B cell (primary cell): ENCODE measurements around the gene PLBD2. TPM values are rescaled to one million over a fixed set of nuclear protein-coding genes. Genes with fewer than 3 reads are reported as not detected.

Source experiments
- ATAC-seq: fragments of 200-7000 bp; cut with Tn5 transposase; one replicate; pipeline ENCODE4 v1.10.0; 2021; ENCODE audit warnings: low read depth, mild to moderate bottlenecking, moderate number of reproducible peaks, moderate library complexity
- CTCF ChIA-PET: fragments of 350-600 bp; sonication (Branson Sonifier 250); formaldehyde crosslinking; loops from one replicate; lab custom pipeline; 2021; ENCODE audit warnings: antibody characterized with exemption, inconsistent platforms; lab: Charles Lee
- POLR2A ChIA-PET: fragments of 350-600 bp; sonication (Branson Sonifier 250); formaldehyde crosslinking; loops from one replicate; lab custom pipeline; 2021; ENCODE audit warnings: antibody characterized with exemption; lab: Charles Lee
- DNase-seq: peaks from one replicate; pipeline ENCODE4 v3.0.0; 2013
- H2AFZ ChIP-seq: 2 replicates; pipeline ENCODE4 v1.6.1; 2012; ENCODE audit warnings: mild to moderate bottlenecking, low read depth, low read length; ENCODE audit not compliant: insufficient read depth, poor library complexity, severe bottlenecking
- H3K27ac ChIP-seq, 2 donors: 1 replicate in 1 of 2; 2 replicates in 1 of 2; pipeline ENCODE4 v1.5.1; 2012 to 2013; ENCODE audit warnings: low read length in 2 of 2, mild to moderate bottlenecking in 2 of 2, moderate library complexity in 1 of 2
- H3K27me3 ChIP-seq, 4 experiments: fragments of 200-600 bp in 1 of 4; sonication (generic) in 1 of 4; replicated peaks in 1 of 4; 1 replicate in 2 of 4; 2 replicates in 2 of 4; pipeline versions ENCODE4 v1.6.1 to v1.7.0; 2013 to 2016; ENCODE audit warnings: low read length in 3 of 4, mild to moderate bottlenecking in 2 of 4, mixed read lengths in 1 of 4, moderate library complexity in 1 of 4; ENCODE audit not compliant: insufficient read depth in 4 of 4, control insufficient read depth in 3 of 4; ENCODE audit errors: control extremely low read depth in 1 of 4
- H3K36me3 ChIP-seq, 2 experiments: replicated peaks in 1 of 2; 1 replicate in 1 of 2; 2 replicates in 1 of 2; pipeline versions ENCODE4 v1.6.1 to v1.7.1; 2013; ENCODE audit warnings: low read length in 1 of 2; ENCODE audit not compliant: insufficient read depth in 2 of 2, control insufficient read depth in 1 of 2; ENCODE audit errors: control extremely low read depth in 1 of 2, extremely low read depth in 1 of 2
- H3K4me1 ChIP-seq, 2 donors: fragments of 200-600 bp in 1 of 2; sonication (generic) in 1 of 2; 1 replicate in 1 of 2; 2 replicates in 1 of 2; pipeline versions ENCODE4 v1.5.1 to v1.6.1; 2013 to 2017; ENCODE audit warnings: low read length in 2 of 2; ENCODE audit not compliant: control insufficient read depth in 2 of 2, insufficient read depth in 2 of 2
- H3K4me2 ChIP-seq: replicated peaks from 2 replicates; pipeline ENCODE3; 2012; ENCODE audit warnings: mild to moderate bottlenecking, low read depth, low read length; ENCODE audit not compliant: poor library complexity, severe bottlenecking
- H3K4me3 ChIP-seq, 5 experiments: fragments of 200-600 bp in 1 of 5; sonication (generic) in 1 of 5; 1 replicate in 3 of 5; 2 replicates in 2 of 5; pipeline versions ENCODE4 v1.5.1 to v1.7.0; 2011 to 2016; ENCODE audit warnings: low read length in 4 of 5, mild to moderate bottlenecking in 4 of 5, low read depth in 2 of 5, control low read depth in 1 of 5, moderate library complexity in 1 of 5; ENCODE audit not compliant: insufficient read depth in 1 of 5; ENCODE audit errors: control extremely low read depth in 1 of 5, extremely low read depth in 1 of 5
- H3K79me2 ChIP-seq: fragments of 200-600 bp; sonication (generic); one replicate; pipeline ENCODE4 v1.6.0; 2016; ENCODE audit warnings: low read length; ENCODE audit not compliant: control insufficient read depth, insufficient read depth
- H3K9ac ChIP-seq: fragments of 200-600 bp; sonication (generic); 2 replicates; pipeline ENCODE4 v1.6.1; 2017; ENCODE audit warnings: mild to moderate bottlenecking, low read length, moderate library complexity
- H3K9me3 ChIP-seq, 3 donors: one replicate each; pipeline versions ENCODE4 v1.6.1 to v1.7.1; 2013; ENCODE audit warnings: low read length in 2 of 3; ENCODE audit not compliant: control insufficient read depth in 2 of 3, insufficient read depth in 1 of 3; ENCODE audit errors: control extremely low read depth in 1 of 3
- H4K20me1 ChIP-seq: 2 replicates; pipeline ENCODE4 v1.6.0; 2012; ENCODE audit warnings: mild to moderate bottlenecking, low read length; ENCODE audit not compliant: insufficient read depth, control insufficient read depth, poor library complexity, severe bottlenecking
- H3K27ac Mint-ChIP-seq: one replicate; pipeline ENCODE4 v1.8.0; 2021; ENCODE audit warnings: mixed read lengths
- H3K27me3 Mint-ChIP-seq: one replicate; pipeline ENCODE4 v1.8.0; 2021; ENCODE audit warnings: mixed read lengths
- H3K4me1 Mint-ChIP-seq: one replicate; pipeline ENCODE4 v1.8.0; 2021; ENCODE audit warnings: mixed read lengths
- H3K4me3 Mint-ChIP-seq: one replicate; pipeline ENCODE4 v1.8.0; 2021; ENCODE audit warnings: mixed read lengths
- H3K9me3 Mint-ChIP-seq: one replicate; pipeline ENCODE4 v1.8.0; 2022; ENCODE audit warnings: mixed read lengths; ENCODE audit not compliant: insufficient read depth
- EZH2 ChIP-seq: IDR thresholded peaks from 2 replicates; pipeline ENCODE4 v1.6.1; 2012; ENCODE audit warnings: borderline replicate concordance, low read depth, mild to moderate bottlenecking, moderate library complexity, low read length; ENCODE audit not compliant: insufficient read depth, poor library complexity, severe bottlenecking
- WGBS: methylation state at CpG from one replicate; pipeline ENCODE4 v1.1.5; 2013; ENCODE audit warnings: missing lambda C conversion rate; ENCODE audit not compliant: insufficient coverage; 5-methylcytosine and 5-hydroxymethylcytosine counted together
- intact Hi-C: fragments of 100-400 bp; cut with micrococcal nuclease; formaldehyde crosslinking; loops from one replicate; pipeline ENCODE4 v1.10.0; 2022
- polyA plus RNA-seq: library from polyadenylated mRNA; depleted of rRNA; stranded (reverse); fragments of >200 nt; gene quantifications from 2 replicates; pipeline ENCODE4 v1.2.3, GENCODE V29; 2012
- total RNA-seq, 2 donors: library from RNA; stranded (reverse); fragments of 120-200 nt in 1 of 2; gene quantifications; 1 replicate in 1 of 2; 2 replicates in 1 of 2; pipeline versions ENCODE4 v1.2.3 to v1.2.4, GENCODE V29; 2013 to 2022
- TF ChIP-seq, protein P1 (sequence below): fragments of 200-600 bp; IDR thresholded peaks from one replicate; pipeline ENCODE4 v1.8.0; 2022; ENCODE audit warnings: antibody characterized with exemption, mild to moderate bottlenecking

The PLBD2 gene
- total and polyA plus RNA-seq, 2 donors (not counting 1 experiment from before 2014, with no cell fraction given) = 2.9 to 11.6 TPM

DNA sequence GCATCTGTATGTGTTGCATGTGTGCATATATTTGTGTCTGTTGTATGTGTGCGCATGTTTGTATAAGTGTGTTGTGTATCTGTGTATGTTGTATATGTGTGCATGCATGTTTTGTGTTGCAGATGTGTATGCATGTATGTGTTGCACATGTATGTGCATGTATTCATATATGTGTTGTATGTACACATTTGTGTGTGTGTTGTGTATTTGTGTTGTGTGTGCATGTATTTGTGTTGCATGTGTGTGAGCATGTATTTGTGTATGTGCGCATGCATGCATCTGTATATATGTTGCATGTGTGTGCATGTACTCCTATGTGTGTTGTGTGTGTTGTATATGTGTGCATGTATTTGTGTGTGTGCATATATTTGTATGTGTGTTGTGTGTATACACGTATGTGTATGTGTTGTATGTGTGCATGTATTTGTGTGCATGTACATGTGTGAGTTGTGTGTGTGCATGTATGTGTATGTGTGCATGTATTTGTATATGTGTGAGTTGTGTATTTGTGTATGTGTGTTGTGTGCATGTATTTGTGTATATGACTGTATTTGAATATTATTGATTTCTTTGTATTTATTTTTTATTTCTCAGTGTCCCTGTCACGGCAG, 40.2 kb upstream of the PLBD2 start:
- no peaks in the 10 kb centered on the region for H3K27me3 Mint-ChIP-seq
- intact Hi-C loops = loop anchor here (10.0 kb wide), 1 partner anchor 417 kb away; no protein-coding TSS in a partner anchor
- H3K27ac ChIP-seq = no peak overlapping the region
- DNase-seq = no peak
- ATAC-seq = no peak
- H3K4me1 Mint-ChIP-seq = no peaks in the 10 kb centered on the region
- no peak overlapping the region for H3K4me2 ChIP-seq
- ChIA-PET CTCF (no interaction called here), POLR2A (no interaction called here)
- peaks cover 15 to 40% of the 10 kb centered on the region in 2 experiments for H3K36me3 ChIP-seq
- H3K4me3 Mint-ChIP-seq = no peak overlapping the region
- H3K9ac ChIP-seq = no peak overlapping the region
- H3K4me3 ChIP-seq = no peak overlapping the region
- H3K27ac Mint-ChIP-seq = no peak overlapping the region
- peaks cover 0 to 9% (median 0%) of the 10 kb centered on the region in 3 donors for H3K9me3 ChIP-seq
- H3K4me1 ChIP-seq = no peaks in the 10 kb centered on the region
- H4K20me1 ChIP-seq = no peaks in the 10 kb centered on the region
- H3K27me3 ChIP-seq = no peaks in the 10 kb centered on the region
- H3K9me3 Mint-ChIP-seq = peaks cover 2% of the 10 kb centered on the region
- WGBS = 96% methylated on average over 4 of the region's 4 CpGs
- H2AFZ ChIP-seq = no peak overlapping the region
- no peaks in the 10 kb centered on the region for H3K79me2 ChIP-seq
- TF ChIP-seq EZH2 = no peak
- TF ChIP-seq, protein P1, sequence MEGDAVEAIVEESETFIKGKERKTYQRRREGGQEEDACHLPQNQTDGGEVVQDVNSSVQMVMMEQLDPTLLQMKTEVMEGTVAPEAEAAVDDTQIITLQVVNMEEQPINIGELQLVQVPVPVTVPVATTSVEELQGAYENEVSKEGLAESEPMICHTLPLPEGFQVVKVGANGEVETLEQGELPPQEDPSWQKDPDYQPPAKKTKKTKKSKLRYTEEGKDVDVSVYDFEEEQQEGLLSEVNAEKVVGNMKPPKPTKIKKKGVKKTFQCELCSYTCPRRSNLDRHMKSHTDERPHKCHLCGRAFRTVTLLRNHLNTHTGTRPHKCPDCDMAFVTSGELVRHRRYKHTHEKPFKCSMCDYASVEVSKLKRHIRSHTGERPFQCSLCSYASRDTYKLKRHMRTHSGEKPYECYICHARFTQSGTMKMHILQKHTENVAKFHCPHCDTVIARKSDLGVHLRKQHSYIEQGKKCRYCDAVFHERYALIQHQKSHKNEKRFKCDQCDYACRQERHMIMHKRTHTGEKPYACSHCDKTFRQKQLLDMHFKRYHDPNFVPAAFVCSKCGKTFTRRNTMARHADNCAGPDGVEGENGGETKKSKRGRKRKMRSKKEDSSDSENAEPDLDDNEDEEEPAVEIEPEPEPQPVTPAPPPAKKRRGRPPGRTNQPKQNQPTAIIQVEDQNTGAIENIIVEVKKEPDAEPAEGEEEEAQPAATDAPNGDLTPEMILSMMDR = no peak

DNA sequence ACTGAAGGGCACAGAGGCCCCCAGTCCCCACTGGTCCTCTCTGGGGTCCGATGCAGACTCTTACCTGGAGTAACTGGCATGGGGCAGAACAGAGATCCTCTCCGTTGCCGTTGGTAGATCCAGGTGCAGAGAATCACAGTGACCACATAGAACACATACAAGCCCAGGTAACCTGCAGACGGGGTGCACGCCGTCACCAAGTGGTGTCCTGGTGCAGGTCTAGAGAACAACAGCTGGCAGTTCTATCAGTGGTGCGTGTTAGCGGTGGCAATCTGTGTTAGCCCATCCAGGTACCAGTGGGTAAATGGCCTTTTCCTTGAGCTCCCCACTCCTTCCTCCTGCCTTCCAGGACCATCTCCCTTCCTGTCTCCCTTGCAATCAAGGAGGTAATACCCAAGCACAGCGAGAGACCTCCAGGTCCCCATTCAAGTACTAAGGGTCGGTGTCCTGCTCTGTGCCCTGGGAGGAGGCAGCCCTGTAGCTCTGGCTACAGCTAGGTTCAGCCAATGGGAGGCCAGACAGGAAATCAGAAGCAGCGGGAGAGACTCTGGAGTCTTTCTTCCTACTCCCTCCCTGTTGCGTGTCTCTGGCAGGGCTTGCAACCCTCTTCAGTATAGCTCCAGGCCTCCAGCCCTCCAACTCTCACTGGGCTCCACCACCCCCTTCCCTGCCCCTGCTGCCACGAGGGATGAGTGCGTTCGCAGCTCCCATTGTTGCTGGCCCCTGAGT, 39.3 kb upstream of the PLBD2 start:
- ATAC-seq (no peak), DNase-seq (no peak)
- ChIA-PET POLR2A (no interaction called here), CTCF (interaction anchor here (0.6 to 1.0 kb wide), 2 partner anchors 8 to 122 kb away, joined by 3 read pairs; no protein-coding TSS in a partner anchor)
- Histone ChIP-seq H3K9ac (no peak overlapping the region), H3K4me3 (no peak overlapping the region), H3K27me3 (no peaks in the 10 kb centered on the region), H3K9me3 (peaks cover 0 to 9% (median 0%) of the 10 kb centered on the region in 3 donors), H4K20me1 (no peaks in the 10 kb centered on the region), H3K4me2 (no peak overlapping the region), H3K27ac (no peak overlapping the region), H2AFZ (no peak overlapping the region), H3K36me3 (peaks cover 16 to 40% of the 10 kb centered on the region in 2 experiments), H3K4me1 (no peaks in the 10 kb centered on the region), H3K79me2 (no peaks in the 10 kb centered on the region)
- no peak overlapping the region for H3K27ac Mint-ChIP-seq
- TF ChIP-seq, protein P1 = no peak
- TF ChIP-seq EZH2 = no peak
- H3K27me3 Mint-ChIP-seq = no peaks in the 10 kb centered on the region
- WGBS = 97% methylated on average over 15 of the region's 15 CpGs
- intact Hi-C loops = loop anchor here (10.0 kb wide), 1 partner anchor 416 kb away; no protein-coding TSS in a partner anchor
- H3K9me3 Mint-ChIP-seq = peaks cover 2% of the 10 kb centered on the region
- H3K4me1 Mint-ChIP-seq = peaks cover 3% of the 10 kb centered on the region
- no peak overlapping the region for H3K4me3 Mint-ChIP-seq
